Parathyroid adenoma (tissue), 2 donors: ENCODE results near the gene SLC7A11.
"Not testable (repeated sequence)": the region's sequence is repeated elsewhere in the genome, so short reads cannot be mapped to it uniquely, and the experiment has no call there.

Experiments
- H2AFZ ChIP-seq: fragments of 300-600 bp; sonication (generic); one replicate; pipeline ENCODE4 v1.7.0; 2017; ENCODE audit warnings: antibody characterized with exemption, mild to moderate bottlenecking
- H3K27ac ChIP-seq: fragments of 300-600 bp; sonication (generic); one replicate; pipeline ENCODE4 v1.7.0; 2017
- H3K27me3 ChIP-seq: fragments of 300-600 bp; sonication (generic); one replicate; pipeline ENCODE4 v1.7.0; 2017; ENCODE audit warnings: low read length; ENCODE audit not compliant: control insufficient read depth, insufficient read depth
- H3K36me3 ChIP-seq: fragments of 300-600 bp; sonication (generic); one replicate; pipeline ENCODE4 v1.7.0; 2017; ENCODE audit warnings: low read length; ENCODE audit not compliant: control insufficient read depth, insufficient read depth
- H3K4me1 ChIP-seq: fragments of 300-600 bp; sonication (generic); one replicate; pipeline ENCODE4 v1.7.0; 2017; ENCODE audit warnings: control low read depth
- H3K4me2 ChIP-seq: fragments of 300-600 bp; sonication (generic); one replicate; pipeline ENCODE4 v1.7.0; 2017; ENCODE audit warnings: low read length
- H3K4me3 ChIP-seq: fragments of 300-600 bp; sonication (generic); one replicate; pipeline ENCODE4 v1.7.0; 2017; ENCODE audit warnings: low read depth, low read length
- H3K79me2 ChIP-seq: fragments of 300-600 bp; sonication (generic); one replicate; pipeline ENCODE4 v1.7.0; 2017; ENCODE audit warnings: control low read depth
- H3K9ac ChIP-seq: fragments of 300-600 bp; sonication (generic); one replicate; pipeline ENCODE4 v1.7.0; 2017; ENCODE audit warnings: mild to moderate bottlenecking
- H3K9me3 ChIP-seq: fragments of 300-600 bp; sonication (generic); one replicate; pipeline ENCODE4 v1.7.0; 2017; ENCODE audit warnings: low read length; ENCODE audit not compliant: control insufficient read depth
- TF ChIP-seq, protein P1 (sequence below): fragments of 300-600 bp; sonication (generic); IDR thresholded peaks from one replicate; pipeline ENCODE4 v1.7.0; 2017; ENCODE audit warnings: antibody characterized with exemption, mild to moderate bottlenecking
- donor health status: primary hyperparathyroidism.

The SLC7A11 gene

GRCh38 chr4:138239491-138239890, 2.7 kb downstream of the SLC7A11 start:
- H3K9me3 ChIP-seq: no peaks in the 10 kb centered on the region
- TF ChIP-seq, protein P1, sequence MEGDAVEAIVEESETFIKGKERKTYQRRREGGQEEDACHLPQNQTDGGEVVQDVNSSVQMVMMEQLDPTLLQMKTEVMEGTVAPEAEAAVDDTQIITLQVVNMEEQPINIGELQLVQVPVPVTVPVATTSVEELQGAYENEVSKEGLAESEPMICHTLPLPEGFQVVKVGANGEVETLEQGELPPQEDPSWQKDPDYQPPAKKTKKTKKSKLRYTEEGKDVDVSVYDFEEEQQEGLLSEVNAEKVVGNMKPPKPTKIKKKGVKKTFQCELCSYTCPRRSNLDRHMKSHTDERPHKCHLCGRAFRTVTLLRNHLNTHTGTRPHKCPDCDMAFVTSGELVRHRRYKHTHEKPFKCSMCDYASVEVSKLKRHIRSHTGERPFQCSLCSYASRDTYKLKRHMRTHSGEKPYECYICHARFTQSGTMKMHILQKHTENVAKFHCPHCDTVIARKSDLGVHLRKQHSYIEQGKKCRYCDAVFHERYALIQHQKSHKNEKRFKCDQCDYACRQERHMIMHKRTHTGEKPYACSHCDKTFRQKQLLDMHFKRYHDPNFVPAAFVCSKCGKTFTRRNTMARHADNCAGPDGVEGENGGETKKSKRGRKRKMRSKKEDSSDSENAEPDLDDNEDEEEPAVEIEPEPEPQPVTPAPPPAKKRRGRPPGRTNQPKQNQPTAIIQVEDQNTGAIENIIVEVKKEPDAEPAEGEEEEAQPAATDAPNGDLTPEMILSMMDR: no peak
- no peak overlapping the region for H2AFZ ChIP-seq
- H3K27ac ChIP-seq: no peak overlapping the region
- H3K4me3 ChIP-seq: no peak overlapping the region
- no peaks in the 10 kb centered on the region for H3K79me2 ChIP-seq
- no peak overlapping the region for H3K9ac ChIP-seq
- no peaks in the 10 kb centered on the region for H3K4me1 ChIP-seq
- no peaks in the 10 kb centered on the region for H3K27me3 ChIP-seq
- H3K36me3 ChIP-seq: no peaks in the 10 kb centered on the region
- H3K4me2 ChIP-seq: no peak overlapping the region

DNA sequence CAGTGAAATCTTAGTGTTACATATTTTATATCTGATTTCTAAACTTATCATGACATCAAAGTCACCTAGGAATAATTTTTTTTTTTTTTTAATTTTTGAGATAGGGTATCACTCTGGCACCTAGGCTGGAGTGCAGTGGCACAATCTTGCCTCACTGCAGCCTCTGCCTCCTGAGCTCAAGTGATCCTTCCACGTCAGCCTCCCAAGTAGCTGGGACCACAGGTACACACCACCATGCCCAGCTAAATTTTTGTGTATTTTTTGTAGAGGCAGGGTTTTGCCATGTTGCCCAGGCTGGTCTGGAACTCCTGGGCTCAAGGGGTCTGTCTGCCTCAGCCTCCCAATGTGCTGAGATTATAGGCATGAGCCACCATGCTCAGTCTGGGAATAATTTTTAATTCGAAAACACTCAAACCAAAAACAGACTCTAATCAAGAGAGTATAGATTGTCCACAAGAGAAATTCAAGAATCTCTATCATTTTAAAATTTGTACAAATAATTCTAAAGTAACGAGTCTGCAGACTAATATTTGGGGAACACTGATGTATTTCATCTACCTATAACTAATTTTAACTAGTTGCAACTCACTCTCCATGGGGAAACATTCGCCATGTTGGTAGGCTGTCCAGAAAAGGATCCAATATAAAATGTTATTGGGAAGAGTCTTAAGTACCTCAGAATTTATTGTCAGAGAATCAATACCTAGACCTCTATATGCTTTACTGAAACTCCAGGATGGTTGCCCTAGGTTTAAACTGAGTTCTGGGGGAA, 3.4 kb downstream of the SLC7A11 start:
- Histone ChIP-seq H3K4me2 (no peak overlapping the region), H3K27me3 (no peaks in the 10 kb centered on the region), H3K9ac (no peak overlapping the region), H3K79me2 (no peaks in the 10 kb centered on the region), H3K27ac (no peak overlapping the region), H3K4me3 (no peak overlapping the region), H3K36me3 (no peaks in the 10 kb centered on the region), H3K4me1 (no peaks in the 10 kb centered on the region), H2AFZ (no peak overlapping the region), H3K9me3 (no peaks in the 10 kb centered on the region)
- TF ChIP-seq, protein P1: no peak

DNA sequence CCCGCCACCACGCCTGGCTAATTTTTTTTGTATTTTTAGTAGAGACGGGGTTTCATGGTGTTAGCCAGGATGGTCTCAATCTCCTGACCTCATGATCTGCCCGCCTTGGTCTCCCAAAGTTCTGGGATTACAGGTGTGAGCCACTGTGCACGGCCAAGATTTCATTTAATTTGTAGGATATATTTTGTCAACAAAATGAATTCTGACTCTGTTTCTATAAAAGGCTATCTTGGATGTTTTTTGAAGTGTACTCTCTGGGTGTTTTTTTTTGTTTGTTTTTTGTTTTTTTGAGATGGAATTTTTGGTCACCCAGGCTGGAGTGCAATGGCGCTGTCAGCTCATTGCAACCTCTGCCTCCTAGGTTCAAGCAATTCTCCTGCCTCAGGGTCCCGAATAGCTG, 5.0 kb downstream of the SLC7A11 start:
- H3K9ac ChIP-seq, H2AFZ ChIP-seq, H3K4me2 ChIP-seq, H3K27ac ChIP-seq, H3K79me2 ChIP-seq, H3K4me3 ChIP-seq, H3K36me3 ChIP-seq, H3K27me3 ChIP-seq, H3K9me3 ChIP-seq, H3K4me1 ChIP-seq: not testable (repeated sequence)

- Histone ChIP-seq H3K27ac (no peak overlapping the region), H3K9me3 (no peaks in the 10 kb centered on the region)
- TF ChIP-seq, protein P1: no peak
These were observed 6.1 kb downstream of the SLC7A11 start for GRCh38 chr4:138236037-138236436.

GRCh38 chr4:138235419-138235952, 6.7 kb downstream of the SLC7A11 start:
- Histone ChIP-seq H3K4me2 (no peak overlapping the region), H3K27ac (no peak overlapping the region), H3K79me2 (no peaks in the 10 kb centered on the region), H3K36me3 (no peaks in the 10 kb centered on the region), H3K9ac (no peak overlapping the region), H3K27me3 (no peaks in the 10 kb centered on the region), H2AFZ (no peak overlapping the region), H3K9me3 (no peaks in the 10 kb centered on the region), H3K4me1 (no peaks in the 10 kb centered on the region), H3K4me3 (no peak overlapping the region)
- TF ChIP-seq, protein P1: no peak

More at GRCh38 chr4:138236037-138236436, 6.1 kb downstream of the SLC7A11 start:
- H2AFZ ChIP-seq: no peak overlapping the region
- H3K9ac ChIP-seq: no peak overlapping the region
- no peak overlapping the region for H3K4me3 ChIP-seq
- H3K36me3 ChIP-seq: no peaks in the 10 kb centered on the region
- H3K27me3 ChIP-seq: no peaks in the 10 kb centered on the region
- no peaks in the 10 kb centered on the region for H3K4me1 ChIP-seq
- H3K79me2 ChIP-seq: no peaks in the 10 kb centered on the region
- no peak overlapping the region for H3K4me2 ChIP-seq
